Activated CD8-positive, alpha-beta memory T cell treated with anti-CD3 and anti-CD28 coated beads, Interleukin-2, amount 50 U/mL, for 48 hours (primary cell): ENCODE data around the gene CDC25B.
A peak's percentile ranks its signal among the peaks of the same experiment; 100 is the strongest.

Experiments used
- DNase-seq: peaks from one replicate; pipeline ENCODE4 v3.0.0-alpha.2; 2020

Gene CDC25B

DNA sequence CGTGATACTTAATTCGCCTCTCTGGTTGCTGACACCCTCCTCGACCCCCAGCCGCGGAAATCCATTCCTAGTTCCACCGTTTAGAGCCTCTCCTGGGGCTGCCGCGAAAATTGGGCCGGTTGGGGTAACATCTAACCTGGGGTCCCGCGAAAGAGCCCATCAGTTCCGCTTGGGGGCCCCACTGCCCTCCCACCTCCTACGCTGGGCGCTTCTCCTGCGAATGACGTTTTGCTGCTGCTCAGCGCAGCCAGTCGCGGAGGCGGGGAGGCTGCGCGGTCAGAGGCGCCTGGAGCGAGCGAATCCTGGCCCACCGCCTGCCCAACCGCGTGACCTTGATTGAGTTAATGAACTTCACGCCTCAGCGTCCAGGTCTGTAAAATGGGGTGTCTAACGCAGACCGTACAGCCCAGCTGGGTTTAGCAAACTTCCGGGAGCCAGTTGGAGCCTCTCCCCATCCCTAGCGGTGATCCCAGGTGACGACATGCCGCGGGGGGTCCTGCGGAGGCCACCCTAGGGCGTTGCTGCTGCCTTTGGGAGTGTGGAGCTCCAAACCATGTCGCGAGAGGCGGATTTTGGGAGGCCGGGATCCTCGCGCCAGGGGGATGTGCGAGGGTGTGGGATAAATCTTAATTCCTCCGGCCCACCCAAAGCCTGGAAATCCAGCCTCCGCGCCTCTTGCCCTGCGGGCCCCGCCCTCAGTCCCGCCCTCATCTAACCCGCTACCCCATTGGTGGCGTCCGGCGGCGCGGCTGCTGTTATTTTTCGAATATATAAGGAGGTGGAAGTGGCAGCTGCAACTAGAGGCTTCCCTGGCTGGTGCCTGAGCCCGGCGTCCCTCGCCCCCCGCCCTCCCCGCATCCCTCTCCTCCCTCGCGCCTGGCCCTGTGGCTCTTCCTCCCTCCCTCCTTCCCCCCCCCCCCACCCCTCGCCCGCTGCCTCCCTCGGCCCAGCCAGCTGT lies at the start of gene CDC25B:
Gene CDC25B (plus strand): TSS at position 800 of the 958 bp plus-strand sequence. CDS start 222 bp downstream, outside the sequence.
- DNase-seq, result peak; percentile 93

DNA sequence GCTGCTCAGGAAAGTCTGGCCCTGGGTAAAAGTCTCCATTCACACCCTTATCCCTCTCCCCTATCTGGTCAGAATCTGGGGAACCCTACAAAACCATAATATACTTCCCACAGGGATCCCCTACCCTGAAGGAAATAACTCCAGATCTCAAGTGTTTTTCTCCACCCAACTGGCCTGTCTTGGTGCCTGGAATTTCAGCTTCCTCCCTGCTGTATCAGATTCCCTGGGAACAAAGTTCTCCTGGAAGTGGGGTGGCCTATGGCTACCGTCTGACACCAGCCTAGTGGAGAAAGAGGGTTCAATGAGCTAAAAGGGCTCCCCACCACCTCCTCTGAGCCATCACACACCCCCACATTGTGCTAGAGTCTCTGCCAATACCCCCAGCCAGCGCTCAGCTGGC lies 48.6 kb upstream of the CDC25B start:
- no peak for DNase-seq

DNA sequence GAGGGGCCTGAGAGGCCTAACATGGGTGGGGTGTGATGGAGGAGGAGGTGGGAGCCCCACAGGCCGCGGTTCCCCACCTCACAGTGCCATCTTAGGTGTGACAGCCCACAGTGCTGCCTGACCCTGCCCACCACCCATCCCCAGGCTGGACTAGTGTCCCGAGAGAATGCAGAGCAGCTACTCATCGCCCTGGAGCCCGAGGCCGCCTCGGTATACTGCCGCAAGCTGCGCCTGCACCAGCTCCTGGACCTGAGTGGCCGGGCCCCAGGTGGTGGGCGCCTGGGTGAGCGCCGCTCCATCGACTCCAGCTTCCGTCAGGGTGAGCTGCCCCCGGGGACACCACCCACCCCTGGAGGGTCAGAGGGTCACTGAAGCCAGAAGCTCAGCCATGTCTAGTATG lies 48.0 kb upstream of the CDC25B start:
- no peak for DNase-seq

DNA sequence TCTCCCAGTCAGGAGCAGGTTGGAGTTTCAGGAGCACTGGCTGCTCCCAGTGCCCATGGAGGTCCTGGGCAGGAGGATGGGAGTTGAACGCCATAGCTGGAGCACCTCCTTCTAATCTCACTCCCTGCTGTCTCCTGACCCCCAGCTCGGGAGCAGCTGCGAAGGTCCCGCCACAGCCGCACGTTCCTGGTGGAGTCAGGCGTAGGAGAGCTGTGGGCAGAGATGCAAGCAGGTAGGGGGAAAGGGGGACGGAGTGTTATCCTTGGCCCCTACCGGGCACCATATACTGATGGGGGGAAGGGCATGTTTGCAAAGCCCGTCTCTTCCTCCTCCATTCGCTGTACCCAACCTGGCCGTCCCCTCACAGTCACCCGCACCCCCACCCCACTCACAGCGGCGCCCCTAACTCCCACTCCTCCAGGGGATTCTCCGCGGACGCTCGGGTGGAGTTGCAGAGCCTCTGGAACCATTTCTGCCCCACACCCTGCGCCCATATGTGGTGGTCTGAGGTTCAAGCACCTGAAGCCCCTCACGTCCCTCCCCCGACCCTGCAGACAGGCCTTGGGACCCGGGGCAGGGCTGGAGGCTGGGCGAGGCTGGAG lies 46.9 kb upstream of the CDC25B start:
- DNase-seq, result no peak

DNA sequence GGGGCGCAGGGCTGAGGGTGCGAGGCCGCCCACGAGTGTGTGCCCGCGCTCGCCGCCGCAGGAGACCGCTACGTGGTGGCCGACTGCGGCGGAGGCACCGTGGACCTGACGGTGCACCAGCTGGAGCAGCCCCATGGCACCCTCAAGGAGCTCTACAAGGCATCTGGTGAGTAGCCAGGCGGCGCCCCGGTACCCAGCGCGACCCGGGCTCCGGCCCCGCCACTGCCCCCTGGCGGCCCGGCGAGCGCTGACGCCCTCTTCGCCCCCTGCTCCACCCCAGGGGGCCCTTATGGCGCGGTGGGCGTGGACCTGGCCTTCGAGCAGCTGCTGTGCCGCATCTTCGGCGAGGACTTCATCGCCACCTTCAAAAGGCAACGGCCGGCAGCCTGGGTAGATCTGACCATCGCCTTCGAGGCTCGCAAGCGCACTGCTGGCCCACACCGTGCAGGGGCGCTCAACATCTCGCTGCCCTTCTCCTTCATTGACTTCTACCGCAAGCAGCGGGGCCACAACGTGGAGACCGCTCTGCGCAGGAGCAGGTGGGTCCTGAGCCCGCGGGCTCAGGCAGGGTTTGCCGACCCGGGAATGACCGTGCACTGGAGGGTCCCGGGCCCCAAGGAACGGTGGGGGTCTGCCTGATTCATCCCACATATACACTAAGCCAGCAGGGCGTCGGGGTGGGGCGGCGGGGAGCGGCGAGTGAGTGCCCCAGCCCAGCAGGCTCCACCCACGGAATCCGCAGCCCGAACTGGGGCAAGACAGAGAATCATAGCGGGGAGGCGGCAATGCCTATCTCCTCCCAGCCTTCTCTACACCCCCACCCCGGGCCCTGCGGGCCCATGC lies 46.2 kb upstream of the CDC25B start:
- DNase-seq, result peak; percentile 83

DNA sequence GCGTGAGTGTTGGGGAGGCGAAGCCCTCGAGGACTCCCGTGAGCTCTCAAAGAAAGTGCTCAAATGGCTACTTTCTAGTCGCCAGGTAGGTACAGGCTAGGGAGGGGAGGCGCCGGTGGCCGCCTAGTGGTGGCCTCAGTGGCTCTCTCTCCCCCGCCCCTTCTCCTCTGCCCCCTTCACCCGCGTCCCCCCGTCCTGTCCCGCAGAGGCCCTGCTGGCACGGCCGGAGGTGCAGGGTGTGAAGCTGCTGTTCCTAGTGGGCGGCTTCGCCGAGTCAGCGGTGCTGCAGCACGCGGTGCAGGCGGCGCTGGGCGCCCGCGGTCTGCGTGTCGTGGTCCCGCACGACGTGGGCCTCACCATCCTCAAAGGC lies 44.8 kb upstream of the CDC25B start:
- no peak for DNase-seq

DNA sequence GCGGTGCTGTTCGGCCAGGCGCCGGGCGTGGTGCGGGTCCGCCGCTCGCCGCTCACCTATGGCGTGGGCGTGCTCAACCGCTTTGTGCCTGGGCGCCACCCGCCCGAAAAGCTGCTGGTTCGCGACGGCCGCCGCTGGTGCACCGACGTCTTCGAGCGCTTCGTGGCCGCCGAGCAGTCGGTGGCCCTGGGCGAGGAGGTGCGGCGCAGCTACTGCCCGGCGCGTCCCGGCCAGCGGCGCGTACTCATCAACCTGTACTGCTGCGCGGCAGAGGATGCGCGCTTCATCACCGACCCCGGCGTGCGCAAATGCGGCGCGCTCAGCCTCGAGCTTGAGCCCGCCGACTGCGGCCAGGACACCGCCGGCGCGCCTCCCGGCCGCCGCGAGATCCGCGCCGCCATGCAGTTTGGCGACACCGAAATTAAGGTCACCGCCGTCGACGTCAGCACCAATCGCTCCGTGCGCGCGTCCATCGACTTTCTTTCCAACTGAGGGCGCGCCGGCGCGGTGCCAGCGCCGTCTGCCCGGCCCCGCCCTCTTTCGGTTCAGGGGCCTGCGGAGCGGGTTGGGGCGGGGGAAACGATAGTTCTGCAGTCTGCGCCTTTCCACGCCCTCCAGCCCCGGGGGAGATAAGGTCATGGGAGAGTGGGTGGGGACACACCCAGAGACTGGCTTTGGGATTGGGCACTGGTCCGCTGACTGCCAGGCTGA lies 44.3 kb upstream of the CDC25B start:
- DNase-seq, result peak; percentile 75

DNA sequence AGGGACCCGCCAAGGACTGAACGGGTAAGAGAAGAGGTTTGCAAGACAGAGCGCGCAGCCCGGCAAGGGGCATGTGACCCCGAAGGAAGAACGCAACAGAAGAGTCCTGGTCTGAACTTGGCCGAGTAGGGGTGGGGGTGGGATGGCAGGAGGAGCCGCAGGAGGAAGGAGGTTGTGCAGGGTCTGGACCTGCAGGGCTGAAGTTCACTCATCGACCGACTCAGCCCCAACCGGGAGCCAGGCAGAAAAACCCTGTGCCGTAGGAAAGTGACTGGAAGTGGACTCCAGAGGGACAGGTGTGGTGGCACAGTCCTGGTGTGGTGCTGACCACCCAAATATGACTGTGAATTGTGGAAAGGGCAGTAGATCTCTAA lies 43.7 kb upstream of the CDC25B start:
- no peak for DNase-seq

DNA sequence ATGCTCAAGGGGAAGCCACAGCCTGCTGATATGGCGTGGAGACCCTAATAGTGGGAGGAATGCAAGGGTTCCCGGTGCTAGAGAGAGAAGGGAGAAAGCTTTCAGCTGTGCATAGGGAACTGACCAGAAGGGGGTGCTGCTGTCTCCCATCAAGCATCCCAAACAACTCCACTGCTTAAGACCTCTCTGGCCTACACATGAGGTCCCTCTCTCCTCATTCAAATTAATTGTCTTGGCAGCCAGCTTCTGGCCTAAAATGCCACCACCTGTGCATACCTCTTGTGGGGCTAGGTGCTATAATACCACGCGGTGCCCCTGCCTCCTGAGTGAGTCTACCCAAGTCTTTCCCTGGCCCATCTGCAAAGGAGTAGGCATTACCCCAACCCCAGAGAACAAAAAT lies 43.0 kb upstream of the CDC25B start:
- DNase-seq, result no peak

DNA sequence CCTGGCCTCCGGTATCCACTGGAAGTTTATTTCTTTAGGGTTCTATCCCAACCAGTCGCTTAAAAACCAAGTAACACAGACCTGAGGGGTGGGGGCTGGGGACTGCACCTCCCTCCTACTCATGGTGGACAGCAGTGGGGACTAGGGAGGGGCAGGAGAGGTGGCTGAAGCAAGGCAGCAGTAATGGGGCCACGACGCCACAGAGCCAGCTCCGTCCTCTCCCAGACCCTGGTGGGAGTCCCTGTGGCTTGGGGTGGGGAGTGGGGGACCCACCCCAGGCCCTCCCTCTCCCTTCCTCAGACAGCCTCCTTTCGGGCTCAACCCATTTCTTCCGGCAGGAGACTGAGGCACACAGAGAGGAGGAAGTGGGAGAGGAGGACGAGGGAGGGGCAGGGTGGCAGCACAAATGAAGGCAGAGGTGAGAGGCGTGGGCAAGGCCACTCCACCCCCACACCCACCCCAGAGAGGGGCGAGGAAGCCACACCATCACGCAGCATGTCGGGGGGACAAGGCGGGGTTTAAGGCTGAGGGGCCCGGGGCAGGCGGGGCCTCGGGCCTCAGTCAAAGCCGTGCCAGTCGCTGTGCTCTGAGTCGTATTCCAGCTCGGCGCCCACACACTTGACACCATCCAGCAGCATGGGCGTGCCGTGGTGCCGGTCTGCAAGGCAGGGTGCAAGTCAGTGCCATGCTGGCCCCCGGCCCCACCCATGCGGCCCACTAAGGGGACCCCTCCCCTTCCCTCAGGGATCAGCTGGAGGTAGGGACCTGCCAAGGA lies 42.4 kb upstream of the CDC25B start:
- DNase-seq, result no peak

DNA sequence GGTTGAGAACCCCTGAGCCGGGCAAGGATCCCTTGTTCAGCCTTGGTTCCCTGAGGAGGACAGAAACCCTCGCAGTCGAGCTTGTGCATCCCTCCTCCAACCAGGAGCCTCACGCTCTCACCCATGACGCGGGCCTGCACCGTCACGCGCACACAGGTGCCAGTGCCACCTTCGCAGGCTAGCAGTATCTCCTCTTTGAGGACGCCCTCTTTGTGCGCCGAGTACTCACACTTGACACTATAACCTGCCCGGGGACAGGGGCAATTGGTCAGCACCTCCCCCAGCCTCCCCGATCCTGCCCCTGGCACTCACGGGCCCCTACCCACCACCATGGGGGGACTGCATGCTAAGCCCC lies 41.9 kb upstream of the CDC25B start:
- no peak for DNase-seq

DNA sequence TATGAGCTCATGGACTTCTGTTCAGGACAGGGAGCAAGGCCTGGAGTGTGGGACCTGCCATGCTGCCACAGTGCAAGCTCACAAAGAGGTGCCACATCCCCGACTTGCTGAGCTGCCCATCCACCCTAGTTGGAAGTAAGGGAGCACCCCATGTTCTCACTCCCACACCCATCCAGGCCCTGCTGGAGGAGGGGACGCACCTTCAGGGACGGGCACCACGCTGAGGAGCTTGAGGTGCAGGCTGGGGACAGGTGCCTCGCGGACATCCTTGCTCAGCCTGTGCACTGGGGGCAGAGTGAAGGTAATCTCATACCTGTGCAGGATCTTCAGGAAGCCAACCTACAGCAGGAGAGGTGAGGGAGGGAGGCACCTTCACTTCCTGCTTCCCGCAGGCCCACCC lies 40.8 kb upstream of the CDC25B start:
- DNase-seq, result no peak

DNA sequence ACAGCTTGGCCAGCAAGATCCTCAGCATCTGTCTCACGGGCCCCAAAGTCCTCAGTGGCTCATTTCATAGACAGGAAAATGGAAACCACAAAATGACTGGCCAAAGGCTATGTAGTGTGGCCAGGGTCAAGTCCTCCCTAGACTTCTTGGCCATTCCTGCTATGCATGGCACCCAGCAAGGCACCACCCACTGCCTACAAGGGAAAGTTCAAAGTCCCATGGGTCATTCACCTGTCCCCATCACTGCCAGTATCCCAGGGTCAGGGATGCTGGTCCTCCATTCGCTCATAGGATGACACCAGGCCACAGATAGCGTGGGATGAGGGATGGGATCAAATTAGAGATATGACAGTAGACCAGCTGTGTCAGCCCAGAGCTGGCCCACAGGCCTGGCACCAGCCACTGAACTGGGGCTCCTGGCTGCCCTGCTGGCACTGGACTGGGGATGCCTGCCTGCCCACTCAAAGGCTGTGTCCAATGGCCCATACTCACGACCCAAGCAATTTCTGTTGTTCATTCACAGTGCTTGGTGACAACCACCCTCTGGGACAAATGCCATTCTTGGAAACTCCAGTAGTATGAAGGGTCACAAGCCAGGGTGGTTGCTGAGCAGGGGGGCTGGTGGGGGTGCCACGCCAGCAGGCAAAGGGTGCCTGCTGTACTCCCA lies 40.2 kb upstream of the CDC25B start:
- DNase-seq, result no peak

DNA sequence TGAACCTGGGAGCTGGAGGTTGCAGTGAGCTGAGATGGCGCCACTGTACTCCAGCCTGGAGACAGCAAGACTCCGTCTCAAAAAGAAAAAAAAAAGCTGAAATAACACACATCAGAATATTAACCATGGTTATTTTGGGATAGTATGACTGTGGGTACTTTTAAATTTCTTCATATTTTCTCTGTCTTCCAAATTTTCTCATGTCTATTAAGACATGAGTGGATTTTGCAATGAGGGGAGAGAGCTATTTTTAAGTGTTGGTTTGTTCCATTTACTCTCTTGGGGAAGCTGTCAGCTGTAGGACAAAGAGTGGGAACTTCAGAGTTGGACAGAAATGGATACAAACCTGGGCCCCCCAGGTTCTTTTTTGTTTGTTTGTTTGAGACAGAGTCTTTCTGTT lies 38.8 kb upstream of the CDC25B start:
- no peak for DNase-seq

DNA sequence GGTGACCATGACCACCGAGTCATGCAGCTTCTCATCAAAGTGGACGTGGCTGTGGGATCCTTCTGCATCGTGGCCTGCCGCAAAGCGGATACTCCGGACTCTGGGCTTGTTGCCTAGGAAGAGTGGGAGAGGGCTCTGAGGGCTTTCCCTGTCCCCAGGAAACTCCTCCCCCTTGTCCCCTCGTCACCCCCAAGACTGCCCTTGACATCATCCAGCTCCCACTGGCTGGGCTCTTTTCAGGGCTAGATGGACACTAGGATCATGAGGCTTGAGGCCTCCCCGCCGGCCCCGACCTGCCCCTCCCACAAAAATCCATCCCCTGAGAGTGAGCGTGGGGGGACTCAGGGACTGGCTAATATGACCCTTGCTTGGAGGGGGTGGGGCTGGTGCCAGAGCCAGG lies 37.5 kb upstream of the CDC25B start:
- no peak for DNase-seq

DNA sequence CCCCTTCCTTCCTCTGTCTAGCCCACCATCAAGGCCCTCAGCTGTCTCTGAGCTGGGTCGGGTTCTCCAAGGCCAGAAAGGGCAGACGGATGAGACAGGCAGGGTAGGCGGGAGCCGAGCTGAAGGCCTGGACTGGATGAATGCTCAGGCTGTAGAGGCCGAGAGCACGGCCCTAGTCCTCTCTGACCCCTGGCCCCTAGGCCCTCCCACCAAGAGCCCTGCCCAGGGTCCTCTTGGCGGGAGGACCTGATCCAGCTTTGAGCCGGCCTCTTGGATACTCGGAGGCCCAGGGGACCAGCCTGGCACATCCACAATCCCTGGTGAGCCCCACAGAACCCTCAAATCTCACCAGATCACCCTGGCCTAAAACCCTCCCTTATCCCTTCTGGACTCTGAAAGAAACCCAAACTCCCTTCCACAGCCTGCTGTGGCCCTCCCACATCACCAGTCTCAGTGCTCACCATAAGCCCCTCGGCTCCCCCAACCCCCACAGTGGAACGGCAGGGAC lies 36.7 kb upstream of the CDC25B start:
- DNase-seq, result no peak

DNA sequence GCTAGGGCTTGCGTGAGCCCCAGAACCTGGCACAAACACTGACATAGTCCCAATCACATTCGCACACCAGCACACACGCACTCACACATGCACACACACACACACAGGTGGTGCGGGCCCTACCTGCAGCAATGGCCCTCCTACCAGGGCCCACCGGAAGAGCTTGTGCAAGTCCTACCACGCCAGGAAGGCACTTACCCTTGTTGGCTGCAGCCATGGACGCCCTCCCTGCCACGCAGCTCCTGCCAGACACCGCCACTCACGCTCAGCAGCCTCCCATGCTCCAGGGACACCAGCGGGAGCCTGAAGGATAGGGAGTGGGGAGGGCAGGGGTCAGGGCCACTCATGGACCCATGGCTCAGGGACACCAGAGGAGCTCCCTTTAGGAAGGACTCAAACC lies 36.2 kb upstream of the CDC25B start:
- no peak for DNase-seq

DNA sequence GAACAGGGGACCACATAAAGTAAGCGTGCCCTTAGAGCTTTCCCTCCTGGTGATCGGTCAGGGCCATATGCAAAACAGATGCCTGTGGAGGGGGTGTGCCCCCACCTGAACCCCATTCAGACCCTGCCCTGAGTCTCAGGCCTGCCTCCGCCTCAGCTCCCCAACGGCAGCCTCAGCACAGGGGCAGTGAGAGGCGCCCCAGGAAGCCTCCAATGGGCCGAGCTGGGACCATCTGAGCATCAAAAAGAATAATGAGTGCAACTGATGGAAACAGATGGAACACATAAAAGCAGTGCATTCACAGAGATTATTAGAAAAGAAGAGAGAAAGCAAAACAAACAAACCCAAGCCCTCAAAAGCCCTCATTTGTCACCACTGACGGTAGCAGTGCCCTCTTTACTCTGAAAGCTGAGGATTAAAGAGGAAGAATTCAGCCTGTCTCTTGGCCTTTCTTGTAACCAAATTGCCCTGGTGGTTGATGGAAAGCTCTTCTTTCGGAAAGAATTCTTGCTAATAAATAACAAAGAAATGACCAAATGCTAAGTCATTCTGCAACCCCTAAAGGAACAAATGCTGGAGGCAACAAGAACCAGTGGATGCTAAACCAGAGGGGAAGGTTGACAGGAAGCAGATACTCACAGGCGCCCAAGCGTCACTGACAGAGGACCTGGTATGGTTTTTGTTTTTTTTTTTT lies 35.3 kb upstream of the CDC25B start:
- DNase-seq, result no peak

DNA sequence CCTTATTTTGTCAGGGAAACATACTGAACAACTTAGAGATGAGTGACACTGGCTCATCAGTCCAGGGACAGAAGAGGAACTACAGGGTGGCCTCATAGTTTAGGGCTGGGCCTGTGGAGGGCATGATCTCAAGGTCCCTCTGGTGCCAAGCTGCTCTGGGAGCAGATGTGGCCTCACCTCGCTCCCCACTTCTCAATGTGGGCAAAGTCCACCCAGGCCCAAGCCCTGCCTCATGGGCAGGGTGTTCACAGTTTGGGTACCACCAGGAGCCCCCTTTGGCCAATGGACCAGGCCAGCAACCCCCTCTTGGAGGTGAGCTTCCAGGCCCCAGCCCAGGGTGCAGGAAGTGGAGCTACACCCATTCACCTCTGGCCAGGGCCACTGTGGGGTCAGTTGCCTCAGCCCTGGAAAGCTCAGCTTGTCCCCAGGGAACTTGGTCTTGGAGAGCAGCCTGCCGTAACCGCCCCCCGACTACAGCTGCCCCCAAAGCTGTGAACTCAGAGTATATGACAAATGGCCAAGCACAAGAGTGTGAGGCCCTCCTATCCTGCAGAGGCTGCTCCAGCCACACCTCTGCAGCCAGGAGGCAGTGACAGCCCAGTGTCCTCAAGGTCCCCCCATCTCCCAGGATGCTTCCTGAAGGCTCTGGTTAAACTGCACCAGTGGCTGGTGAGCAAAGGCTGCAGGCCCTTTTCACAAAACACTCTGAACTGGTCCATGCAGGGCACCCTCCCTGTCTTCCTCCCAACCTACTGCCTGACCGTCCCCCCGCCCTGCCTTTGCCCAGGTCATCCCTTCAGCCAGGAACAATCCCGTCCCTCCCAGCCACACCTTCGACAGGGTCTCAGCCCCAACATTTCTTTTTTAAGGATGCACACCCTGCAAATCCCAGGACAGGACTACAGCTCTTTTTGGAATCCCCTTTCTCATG lies 32.2 kb upstream of the CDC25B start:
- no peak for DNase-seq

DNA sequence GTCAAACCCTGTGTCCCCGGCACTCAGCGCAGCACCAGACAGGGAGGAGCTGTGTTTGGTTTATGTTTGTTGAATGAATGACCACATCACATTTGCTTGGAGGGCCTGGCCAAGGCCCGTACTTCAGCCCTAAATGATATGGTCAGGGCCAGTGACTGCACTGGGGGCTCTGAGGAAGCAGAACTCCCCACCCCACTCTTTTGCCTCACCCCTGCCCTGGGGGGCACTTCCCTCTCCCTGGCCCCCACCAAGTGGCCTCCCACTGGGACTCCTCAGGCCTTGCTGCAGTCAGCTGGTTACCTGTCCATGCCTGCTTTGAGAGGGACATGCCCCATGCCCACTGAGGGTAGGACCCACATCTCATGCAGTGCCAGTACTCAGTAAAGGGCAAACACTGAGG lies 31.5 kb upstream of the CDC25B start:
- no peak for DNase-seq
